HEK293 (cell line): ENCODE measurements around the gene ST8SIA4.

Experiments used
- ZFP69B ChIP-seq: fragments of 450-650 bp; formaldehyde crosslinking; IDR thresholded peaks from 2 replicates; pipeline ENCODE4 v1.5.1; 2016; ENCODE audit warnings: missing biosample characterization, missing genetic modification characterization
- ZNF157 ChIP-seq: fragments of 450-650 bp; formaldehyde crosslinking; IDR thresholded peaks from 2 replicates; pipeline ENCODE4 v1.5.1; 2016; ENCODE audit warnings: missing biosample characterization, missing genetic modification characterization
- TF ChIP-seq, protein P1 (sequence below): fragments of 450-650 bp; formaldehyde crosslinking; IDR thresholded peaks from 2 replicates; pipeline ENCODE4 v1.5.1; 2016; ENCODE audit warnings: missing biosample characterization, missing genetic modification characterization
- TF ChIP-seq, protein P2 (sequence below): fragments of 450-650 bp; formaldehyde crosslinking; IDR thresholded peaks from 2 replicates; pipeline ENCODE4 v1.5.1; 2016; ENCODE audit warnings: missing biosample characterization, missing genetic modification characterization

DNA sequence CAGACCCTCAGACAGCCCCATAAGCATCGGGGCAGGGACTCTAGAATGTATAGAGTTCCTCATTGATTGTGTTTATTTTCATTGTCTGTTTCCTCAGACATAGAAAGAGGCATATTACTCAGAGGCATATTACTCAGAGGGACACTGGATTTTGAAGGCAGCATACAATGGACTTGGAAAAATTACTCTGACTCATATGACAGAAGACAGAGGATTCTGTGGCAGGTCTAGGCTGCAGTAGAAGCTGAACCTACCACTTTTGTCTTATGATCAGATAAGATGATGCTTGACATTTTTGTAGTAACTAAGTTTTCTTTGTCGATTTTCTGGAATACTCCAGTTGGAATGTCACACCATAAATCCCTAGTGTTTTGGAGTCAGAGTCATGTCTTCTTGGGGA, 105.2 kb downstream of the ST8SIA4 start:
- TF ChIP-seq, protein P1, sequence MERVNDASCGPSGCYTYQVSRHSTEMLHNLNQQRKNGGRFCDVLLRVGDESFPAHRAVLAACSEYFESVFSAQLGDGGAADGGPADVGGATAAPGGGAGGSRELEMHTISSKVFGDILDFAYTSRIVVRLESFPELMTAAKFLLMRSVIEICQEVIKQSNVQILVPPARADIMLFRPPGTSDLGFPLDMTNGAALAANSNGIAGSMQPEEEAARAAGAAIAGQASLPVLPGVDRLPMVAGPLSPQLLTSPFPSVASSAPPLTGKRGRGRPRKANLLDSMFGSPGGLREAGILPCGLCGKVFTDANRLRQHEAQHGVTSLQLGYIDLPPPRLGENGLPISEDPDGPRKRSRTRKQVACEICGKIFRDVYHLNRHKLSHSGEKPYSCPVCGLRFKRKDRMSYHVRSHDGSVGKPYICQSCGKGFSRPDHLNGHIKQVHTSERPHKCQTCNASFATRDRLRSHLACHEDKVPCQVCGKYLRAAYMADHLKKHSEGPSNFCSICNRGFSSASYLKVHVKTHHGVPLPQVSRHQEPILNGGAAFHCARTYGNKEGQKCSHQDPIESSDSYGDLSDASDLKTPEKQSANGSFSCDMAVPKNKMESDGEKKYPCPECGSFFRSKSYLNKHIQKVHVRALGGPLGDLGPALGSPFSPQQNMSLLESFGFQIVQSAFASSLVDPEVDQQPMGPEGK (tag by site-specific recombination): no peak
- TF ChIP-seq ZNF157 (tag by site-specific recombination): no peak
- TF ChIP-seq, protein P2, sequence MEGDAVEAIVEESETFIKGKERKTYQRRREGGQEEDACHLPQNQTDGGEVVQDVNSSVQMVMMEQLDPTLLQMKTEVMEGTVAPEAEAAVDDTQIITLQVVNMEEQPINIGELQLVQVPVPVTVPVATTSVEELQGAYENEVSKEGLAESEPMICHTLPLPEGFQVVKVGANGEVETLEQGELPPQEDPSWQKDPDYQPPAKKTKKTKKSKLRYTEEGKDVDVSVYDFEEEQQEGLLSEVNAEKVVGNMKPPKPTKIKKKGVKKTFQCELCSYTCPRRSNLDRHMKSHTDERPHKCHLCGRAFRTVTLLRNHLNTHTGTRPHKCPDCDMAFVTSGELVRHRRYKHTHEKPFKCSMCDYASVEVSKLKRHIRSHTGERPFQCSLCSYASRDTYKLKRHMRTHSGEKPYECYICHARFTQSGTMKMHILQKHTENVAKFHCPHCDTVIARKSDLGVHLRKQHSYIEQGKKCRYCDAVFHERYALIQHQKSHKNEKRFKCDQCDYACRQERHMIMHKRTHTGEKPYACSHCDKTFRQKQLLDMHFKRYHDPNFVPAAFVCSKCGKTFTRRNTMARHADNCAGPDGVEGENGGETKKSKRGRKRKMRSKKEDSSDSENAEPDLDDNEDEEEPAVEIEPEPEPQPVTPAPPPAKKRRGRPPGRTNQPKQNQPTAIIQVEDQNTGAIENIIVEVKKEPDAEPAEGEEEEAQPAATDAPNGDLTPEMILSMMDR (tag by site-specific recombination): no peak
- TF ChIP-seq ZFP69B (tag by site-specific recombination): no peak
